H1 (cell line): ENCODE measurements around the gene CHCHD6. TPM values are rescaled to one million over a fixed set of nuclear protein-coding genes. Genes with fewer than 3 reads are reported as not detected.

ENCODE experiments used
- CTCF ChIA-PET: fragments of 300-600 bp; sonication (Branson Sonifier 250); formaldehyde crosslinking; loops from one replicate; lab custom pipeline; 2021; ENCODE audit not compliant: partially characterized antibody; lab: Charles Lee
- POLR2A ChIA-PET: fragments of 300-600 bp; sonication (Branson Sonifier 250); formaldehyde crosslinking; loops from one replicate; lab custom pipeline; 2021; ENCODE audit warnings: inconsistent platforms; ENCODE audit not compliant: partially characterized antibody; lab: Charles Lee
- DNase-seq, 2 experiments: peaks; one replicate each; pipeline versions ENCODE4 v3.0.0 to v3.0.0-alpha.2; 2010 to 2022; ENCODE audit warnings: low spot score in 2 of 2, low read depth in 1 of 2, mixed read lengths in 1 of 2
- FAIRE-seq: peaks from 2 replicates; lab custom pipeline; 2011; peaks lifted over from hg19 to GRCh38; lab: Jason Lieb, UNC
- H2AFZ ChIP-seq: 2 replicates; pipeline ENCODE4 v1.8.1; 2012; ENCODE audit warnings: low read length, inconsistent platforms
- H2AK5ac ChIP-seq: 2 replicates; pipeline ENCODE4 v1.6.1; 2013; ENCODE audit warnings: low read depth, low read length
- H2BK120ac ChIP-seq: replicated peaks from 2 replicates; pipeline ENCODE3; 2013; ENCODE audit warnings: low read depth, low read length, inconsistent platforms
- H2BK12ac ChIP-seq: 2 replicates; pipeline ENCODE4 v1.6.1; 2013; ENCODE audit warnings: low read depth, low read length
- H2BK15ac ChIP-seq: 2 replicates; pipeline ENCODE4 v1.6.1; 2013; ENCODE audit warnings: low read length
- H2BK20ac ChIP-seq: 2 replicates; pipeline ENCODE4 v1.6.1; 2013; ENCODE audit warnings: low read length
- H2BK5ac ChIP-seq: 2 replicates; pipeline ENCODE4 v1.6.1; 2013; ENCODE audit warnings: low read depth, low read length
- H3K14ac ChIP-seq: 2 replicates; pipeline ENCODE4 v1.6.1; 2013; ENCODE audit warnings: inconsistent platforms; ENCODE audit not compliant: insufficient read length
- H3K18ac ChIP-seq: 2 replicates; pipeline ENCODE4 v1.6.1; 2013; ENCODE audit warnings: low read length; ENCODE audit errors: extremely low read depth
- H3K23ac ChIP-seq: 2 replicates; pipeline ENCODE4 v1.6.1; 2013; ENCODE audit warnings: inconsistent platforms; ENCODE audit not compliant: insufficient read length
- H3K23me2 ChIP-seq: 2 replicates; pipeline ENCODE4 v1.6.1; 2013; ENCODE audit warnings: low read depth, low read length
- H3K27ac ChIP-seq: 2 replicates; pipeline ENCODE4 v1.6.1; 2011; ENCODE audit warnings: low read depth, low read length, inconsistent platforms
- H3K27me3 ChIP-seq, 4 experiments: replicated peaks in 1 of 4; 1 replicate in 1 of 4; 2 replicates in 3 of 4; pipeline versions ENCODE4 v1.6.1 to v1.8.1; 2011 to 2013; ENCODE audit warnings: low read length in 3 of 4, mild to moderate bottlenecking in 3 of 4, inconsistent platforms in 2 of 4, mixed read lengths in 2 of 4, moderate library complexity in 1 of 4; ENCODE audit not compliant: control insufficient read depth in 3 of 4, insufficient read depth in 3 of 4; ENCODE audit errors: extremely low read depth in 1 of 4
- H3K36me3 ChIP-seq, 4 experiments: 2 replicates each; pipeline versions ENCODE4 v1.6.1 to v1.8.1; 2011 to 2013; ENCODE audit warnings: mild to moderate bottlenecking in 4 of 4, low read length in 3 of 4, moderate library complexity in 2 of 4, control low read depth in 1 of 4, inconsistent platforms in 1 of 4; ENCODE audit not compliant: insufficient read depth in 4 of 4, control insufficient read depth in 2 of 4
- H3K4ac ChIP-seq: replicated peaks from 2 replicates; pipeline ENCODE3; 2013; ENCODE audit warnings: low read length, low read depth, mixed read lengths, inconsistent platforms; ENCODE audit not compliant: insufficient read length
- H3K4me1 ChIP-seq, 4 experiments: replicated peaks in 1 of 4; 1 replicate in 1 of 4; 2 replicates in 3 of 4; pipeline versions ENCODE4 v1.6.1 to v1.8.1; 2011 to 2013; ENCODE audit warnings: low read length in 3 of 4, inconsistent platforms in 2 of 4, mixed read lengths in 1 of 4; ENCODE audit not compliant: insufficient read depth in 4 of 4, control insufficient read depth in 3 of 4
- H3K4me2 ChIP-seq, 2 experiments: 2 replicates each; pipeline versions ENCODE4 v1.6.1 to v1.8.1; 2011 to 2013; ENCODE audit warnings: low read depth in 2 of 2, low read length in 2 of 2, control low read depth in 1 of 2, inconsistent platforms in 1 of 2, mild to moderate bottlenecking in 1 of 2; ENCODE audit not compliant: insufficient read depth in 1 of 2
- H3K4me3 ChIP-seq, 4 experiments: fragments of 200-600, 300-600 bp in 1 of 4; sonication (generic), shearing (Covaris generic), sonication (Bioruptor Twin) in 1 of 4; 2 replicates each; pipeline versions ENCODE4 v1.5.1 to v1.8.1; 2011 to 2016; ENCODE audit warnings: low read length in 4 of 4, low read depth in 3 of 4, control low read depth in 2 of 4, inconsistent platforms in 2 of 4, mild to moderate bottlenecking in 2 of 4, mixed read lengths in 1 of 4, moderate library complexity in 1 of 4; ENCODE audit not compliant: insufficient read depth in 2 of 4; ENCODE audit errors: extremely low read depth in 1 of 4
- H3K56ac ChIP-seq: replicated peaks from 2 replicates; pipeline ENCODE3; 2013; ENCODE audit warnings: low read depth, mild to moderate bottlenecking, mixed read lengths, low read length, inconsistent platforms; ENCODE audit not compliant: insufficient read length
- H3K79me1 ChIP-seq: 2 replicates; pipeline ENCODE4 v1.6.1; 2013; ENCODE audit warnings: low read depth, low read length, control low read depth
- H3K79me2 ChIP-seq, 2 experiments: 2 replicates each; pipeline versions ENCODE4 v1.6.1 to v1.8.1; 2012 to 2013; ENCODE audit warnings: low read length in 2 of 2, mild to moderate bottlenecking in 2 of 2, inconsistent platforms in 1 of 2; ENCODE audit not compliant: insufficient read depth in 2 of 2, control insufficient read depth in 1 of 2
- H3K9ac ChIP-seq, 4 experiments: replicated peaks in 1 of 4; 1 replicate in 1 of 4; 2 replicates in 3 of 4; pipeline versions ENCODE4 v1.6.1 to v1.8.1; 2011 to 2013; ENCODE audit warnings: low read depth in 3 of 4, low read length in 3 of 4, control low read depth in 2 of 4, mild to moderate bottlenecking in 2 of 4, moderate library complexity in 2 of 4, inconsistent platforms in 1 of 4; ENCODE audit errors: extremely low read depth in 1 of 4
- H3K9me3 ChIP-seq, 2 experiments: 2 replicates each; pipeline versions ENCODE4 v1.6.1 to v1.8.1; 2012 to 2013; ENCODE audit warnings: mild to moderate bottlenecking in 2 of 2, moderate library complexity in 2 of 2, control low read depth in 1 of 2, inconsistent platforms in 1 of 2, low read depth in 1 of 2, low read length in 1 of 2, mixed read lengths in 1 of 2; ENCODE audit not compliant: insufficient read depth in 2 of 2
- H4K20me1 ChIP-seq, 2 experiments: replicated peaks in 1 of 2; 2 replicates each; pipeline versions ENCODE3 to v1.8.1; 2011 to 2013; ENCODE audit warnings: inconsistent platforms in 2 of 2, low read length in 2 of 2, mild to moderate bottlenecking in 1 of 2; ENCODE audit not compliant: insufficient read depth in 2 of 2, control insufficient read depth in 1 of 2
- H4K5ac ChIP-seq: 2 replicates; pipeline ENCODE4 v1.6.1; 2013; ENCODE audit warnings: low read length, low read depth, mixed read lengths, inconsistent platforms; ENCODE audit not compliant: insufficient read length
- H4K8ac ChIP-seq: 2 replicates; pipeline ENCODE4 v1.8.0; 2013; ENCODE audit warnings: mild to moderate bottlenecking, moderate library complexity, low read length, inconsistent platforms; ENCODE audit not compliant: insufficient read depth; ENCODE audit errors: extremely low read depth
- H4K91ac ChIP-seq: replicated peaks from 2 replicates; pipeline ENCODE3; 2013; ENCODE audit warnings: low read length, mixed read lengths, inconsistent platforms; ENCODE audit not compliant: insufficient read length
- ASH2L ChIP-seq: fragments of 200-600, 300-600 bp; sonication (generic); IDR thresholded peaks from one replicate; pipeline ENCODE4 v1.7.1; 2017; ENCODE audit warnings: low read length
- CBX5 ChIP-seq: fragments of 300-800, 300-1000 bp; sonication (generic); IDR thresholded peaks from 2 replicates; pipeline ENCODE4 v1.7.1; 2016; ENCODE audit warnings: antibody characterized with exemption, low read length, low read depth
- CBX8 ChIP-seq: fragments of 300-800, 300-1000 bp; sonication (generic); IDR thresholded peaks from 2 replicates; pipeline ENCODE4 v1.7.1; 2016; ENCODE audit warnings: low read depth, low read length, borderline replicate concordance
- CEBPB ChIP-seq: IDR thresholded peaks from 2 replicates; pipeline ENCODE4 v1.6.1; 2012; ENCODE audit warnings: low read depth, low read length
- E2F6 ChIP-seq: IDR thresholded peaks from 2 replicates; pipeline ENCODE4 v1.6.1; 2012; ENCODE audit warnings: inconsistent platforms
- EZH2 ChIP-seq: fragments of 200-600 bp; sonication (generic); IDR thresholded peaks from 2 replicates; pipeline ENCODE4 v1.7.1; 2012; ENCODE audit warnings: low read depth, mild to moderate bottlenecking, moderate library complexity, low read length, inconsistent platforms; ENCODE audit not compliant: severe bottlenecking
- GTF2F1 ChIP-seq: IDR thresholded peaks from 2 replicates; pipeline ENCODE4 v1.6.1; 2012; ENCODE audit warnings: low read depth, low read length, improper control_type of control experiment, borderline replicate concordance
- KDM5A ChIP-seq: fragments of 200-600 bp; IDR thresholded peaks from 2 replicates; pipeline ENCODE4 v1.7.1; 2012; ENCODE audit warnings: mild to moderate bottlenecking, low read length, inconsistent platforms, mixed read lengths
- POU5F1 ChIP-seq: IDR thresholded peaks from 2 replicates; pipeline ENCODE4 v1.6.1; 2011; ENCODE audit warnings: low read depth, mild to moderate bottlenecking, low read length, moderate library complexity
- RBBP5 ChIP-seq: IDR thresholded peaks from 2 replicates; pipeline ENCODE4 v1.7.1; 2012; ENCODE audit warnings: low read depth, mild to moderate bottlenecking, inconsistent platforms, low read length, moderate library complexity, borderline replicate concordance
- RFX5 ChIP-seq: IDR thresholded peaks from 2 replicates; pipeline ENCODE4 v1.6.1; 2011; ENCODE audit warnings: low read depth, low read length, improper control_type of control experiment, borderline replicate concordance
- SIX5 ChIP-seq: IDR thresholded peaks from 2 replicates; pipeline ENCODE4 v1.6.1; 2011; ENCODE audit warnings: mild to moderate bottlenecking, low read depth, low read length
- SP4 ChIP-seq: IDR thresholded peaks from 2 replicates; pipeline ENCODE4 v1.6.1; 2012; ENCODE audit warnings: low read length, inconsistent platforms
- whole genome bisulfite sequencing, 2 experiments: shearing (Covaris generic) in 1 of 2; methylation state at CpG; one replicate each; pipeline versions ENCODE4 v1.1.6 to v1.1.7; 2013 to 2015; ENCODE audit warnings: low lambda C conversion rate in 2 of 2, mixed read lengths in 2 of 2, inconsistent platforms in 1 of 2, low coverage in 1 of 2, missing lambda C conversion rate in 1 of 2; ENCODE audit not compliant: insufficient replicate concordance in 2 of 2, insufficient coverage in 1 of 2, insufficient read length in 1 of 2; ENCODE audit errors: extremely low coverage in 1 of 2, missing lambda C conversion rate in 1 of 2; 5-methylcytosine and 5-hydroxymethylcytosine counted together
- polyA plus RNA-seq, 7 experiments: library from polyadenylated mRNA; depleted of rRNA in 3 of 7; stranded (reverse) in 5 of 7; unstranded in 2 of 7; fragments of >200 nt in 5 of 7; fragments of 200-250 nt in 2 of 7; gene quantifications; 1 replicate in 5 of 7; 2 replicates in 1 of 7; 4 replicates in 1 of 7; pipeline versions ENCODE4 v1.2.1 to v1.2.3, GENCODE V29; 2011 to 2013; ENCODE audit warnings: missing spikeins in 2 of 7, mixed read lengths in 2 of 7
- total RNA-seq: library from RNA; stranded (reverse); fragmentation: NEBNext Ultra II Directional; extraction: Animal tissue kit (Norgen Biotek cat#: 25700); gene quantifications from 2 replicates; pipeline ENCODE4 v1.2.1, GENCODE V29; 2021

CHCHD6 gene
- total and polyA plus RNA-seq, 2 of the 8 experiments (the other 6 are each of a cell fraction or from before 2014, with no cell fraction given), result 32.4 to 37.6 TPM

- ChIA-PET POLR2A (no interaction called here), CTCF (interaction anchor here (1.3 to 2.3 kb wide), 2 partner anchors 77 to 81 kb away, joined by 3 to 6 read pairs; no protein-coding TSS in a partner anchor)
- no peak overlapping the region for H4K5ac ChIP-seq
- H3K79me1 ChIP-seq, result no peaks in the 10 kb centered on the region; the same call in none of the 2 replicates
- no peak for DNase-seq
- no peak overlapping the region for H4K8ac ChIP-seq
- no peaks in the 10 kb centered on the region for H3K27me3 ChIP-seq
- no peak overlapping the region for H2BK15ac ChIP-seq
- H3K23ac ChIP-seq, result no peak overlapping the region
- H2AK5ac ChIP-seq, result no peak overlapping the region
- no peak overlapping the region for H2BK120ac ChIP-seq
- no peaks in the 10 kb centered on the region; a peak in 1 of 7 replicates for H3K4me1 ChIP-seq
- H3K36me3 ChIP-seq, result no peaks in the 10 kb centered on the region
- no peak overlapping the region for H3K4ac ChIP-seq
- 86% methylated on average over 5 of the region's 5 CpGs; no CpG with 5 or more reads in 1 of the 2 experiments for WGBS, 2 experiments
- no peak overlapping the region for H3K27ac ChIP-seq
- H2BK20ac ChIP-seq, result no peak overlapping the region
- H2BK12ac ChIP-seq, result no peak overlapping the region
- H3K4me2 ChIP-seq, result no peak overlapping the region
- no peak overlapping the region for H4K91ac ChIP-seq
- H3K56ac ChIP-seq, result no peak overlapping the region
- H3K23me2 ChIP-seq, result no peaks in the 10 kb centered on the region
- H3K4me3 ChIP-seq, result no peak overlapping the region
- H3K9ac ChIP-seq, result no peak overlapping the region
- H3K14ac ChIP-seq, result no peak overlapping the region
- H3K9me3 ChIP-seq, result no peaks in the 10 kb centered on the region
- FAIRE-seq, result no peak
- H3K79me2 ChIP-seq, result no peaks in the 10 kb centered on the region
- peaks cover 0 to 2% of the 10 kb centered on the region in 2 experiments for H4K20me1 ChIP-seq
- H2AFZ ChIP-seq, result no peak overlapping the region
- H3K18ac ChIP-seq, result no peak overlapping the region
- no peak overlapping the region for H2BK5ac ChIP-seq
- TF ChIP-seq POU5F1, result no peak
- no peak for TF ChIP-seq SIX5
- TF ChIP-seq E2F6, result no peak
- TF ChIP-seq CBX8, result no peak
- TF ChIP-seq RBBP5, result no peak
- TF ChIP-seq EZH2, result no peak
- TF ChIP-seq GTF2F1, result no peak
- no peak for TF ChIP-seq SP4
- TF ChIP-seq ASH2L, result no peak
- TF ChIP-seq KDM5A, result no peak
- no peak for TF ChIP-seq RFX5
- TF ChIP-seq CEBPB, result no peak
- no peak for TF ChIP-seq CBX5
Observed at GRCh38 chr3:126832933-126833332, 128.9 kb downstream of the CHCHD6 start.
